ENCODE results near the gene SYT2. TPM values are rescaled to one million over a fixed set of nuclear protein-coding genes. Genes with fewer than 3 reads are reported as not detected.
A peak's percentile ranks its signal among the peaks of the same experiment; 100 is the strongest.
"Not testable (repeated sequence)": the region's sequence is repeated elsewhere in the genome, so short reads cannot be mapped to it uniquely, and the experiment has no call there.

Gene SYT2
- 0.02 TPM in 1 of 2 replicates, not detected in the other for total RNA-seq (2014; rRNA removed; shearing (Covaris generic))
- not detected in 2 replicates for polyA plus RNA-seq (2015; cell fraction: cytosol; rRNA removed)
- polyA plus RNA-seq (2015; cell fraction: nucleus; rRNA removed), result 0.01 TPM in 1 of 2 replicates, not detected in the other

- DNase-seq (ENCODE audit: low read depth), result no peak
Observed at GRCh38 chr1:202710070-202711045, at the start of gene SYT2. Gene SYT2 (minus strand): TSS chr1:202710454. CDS start chr1:202605772, 104,682 bp downstream.

DNA sequence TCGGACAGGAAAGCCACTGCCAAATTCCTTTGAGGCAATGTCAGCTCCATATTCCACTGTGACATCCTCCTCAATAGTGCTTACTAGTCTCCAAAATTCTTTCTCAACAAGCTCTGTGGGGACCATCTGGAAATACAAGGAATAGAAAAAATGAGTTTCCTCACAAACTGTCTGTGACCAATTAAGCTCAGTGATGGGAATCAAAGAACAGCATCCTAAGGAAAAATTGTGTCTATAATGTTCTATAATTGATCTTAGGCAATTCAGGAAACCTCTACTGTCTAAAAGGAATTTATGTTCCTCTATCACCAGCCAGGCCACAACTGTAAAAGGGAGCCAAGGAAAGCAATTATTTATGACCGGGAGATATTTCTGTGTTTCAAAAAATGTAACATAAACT, 46.1 kb upstream of the SYT2 start:
- DNase-seq (ENCODE audit: low read depth), result no peak

DNA sequence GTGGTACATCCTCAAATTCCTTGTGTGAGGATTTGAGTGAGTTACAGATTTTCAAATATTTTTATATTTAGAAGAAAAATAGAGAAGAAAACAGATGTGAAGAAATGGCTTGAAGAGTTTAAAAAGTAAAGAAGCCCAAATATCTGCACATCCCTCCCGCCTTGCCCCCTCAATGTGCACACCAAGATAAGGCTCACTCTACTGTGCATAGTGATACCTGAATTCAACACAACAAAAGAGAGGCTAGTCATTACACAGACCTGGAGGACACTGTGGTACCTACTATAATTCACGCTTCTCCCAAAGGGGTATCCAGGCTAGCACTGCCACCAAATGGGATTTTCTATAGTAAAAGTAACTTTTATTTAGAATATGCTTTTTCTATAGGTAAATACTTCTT, 44.0 kb upstream of the SYT2 start:
- no peak for DNase-seq (ENCODE audit: low read depth)

DNA sequence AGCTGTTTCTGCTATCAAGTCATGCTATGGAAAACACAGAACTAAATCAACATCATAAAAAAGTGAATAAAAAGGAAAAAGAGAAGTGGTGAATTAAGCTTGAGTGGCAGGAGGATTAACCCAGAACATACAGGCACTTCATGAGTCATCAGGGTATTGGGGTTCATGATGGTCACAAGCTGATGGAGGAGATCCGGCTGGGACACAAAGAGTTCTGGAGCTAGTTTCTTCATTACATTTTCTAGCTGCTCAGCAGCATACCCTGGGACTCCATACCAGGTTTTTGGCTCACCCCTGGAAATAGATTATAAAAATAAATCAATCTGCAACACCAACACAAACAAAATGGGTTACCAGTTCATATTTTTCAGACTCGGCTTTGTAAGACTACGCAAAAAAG, 42.5 kb upstream of the SYT2 start:
- DNase-seq (ENCODE audit: low read depth), result no peak

- DNase-seq (ENCODE audit: low read depth), result no peak
Observed at GRCh38 chr1:202750761-202751160, 40.5 kb upstream of the SYT2 start.

DNA sequence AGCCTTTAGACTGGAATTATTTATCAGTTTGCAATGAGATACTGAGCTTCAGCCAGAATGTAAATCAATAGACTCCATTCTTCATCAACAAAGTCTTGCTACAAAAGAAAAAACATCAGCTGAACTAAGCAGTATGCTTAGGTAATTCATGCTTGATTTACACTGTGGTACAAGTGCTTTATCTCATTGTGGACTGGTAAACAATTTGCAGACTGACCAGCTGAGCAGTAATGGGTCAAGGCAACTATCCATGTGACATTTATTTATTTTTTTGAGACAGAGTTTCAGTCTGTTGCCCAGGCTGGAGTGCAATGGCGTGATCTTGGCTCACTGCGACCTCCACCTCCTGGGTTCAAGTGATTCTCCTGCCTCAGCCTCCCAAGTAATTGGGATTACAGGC, 39.8 kb upstream of the SYT2 start:
- no peak for DNase-seq (ENCODE audit: low read depth)

GRCh38 chr1:202745323-202745888, 35.2 kb upstream of the SYT2 start:
- DNase-seq (ENCODE audit: low read depth), result no peak

GRCh38 chr1:202744770-202745169, 34.5 kb upstream of the SYT2 start:
- not testable (repeated sequence) for DNase-seq (ENCODE audit: low read depth)

DNA sequence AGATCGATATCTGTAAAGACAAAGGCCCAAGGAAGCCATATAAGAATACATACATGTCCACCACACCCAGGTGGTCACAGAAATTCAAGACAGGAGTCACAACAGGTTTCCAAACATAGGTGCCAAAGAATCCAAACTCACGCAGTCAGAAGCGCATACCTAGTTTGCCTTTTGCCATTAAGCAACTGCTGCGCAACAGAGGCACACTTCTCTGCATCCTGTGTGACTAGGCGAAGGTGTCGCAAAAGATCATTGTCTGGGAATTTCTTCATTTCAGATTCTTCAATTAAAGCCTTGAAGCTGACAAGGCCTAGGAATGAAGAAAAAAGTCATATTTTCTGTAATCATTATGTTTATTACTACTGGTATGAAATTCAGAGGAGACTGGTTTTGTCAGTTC, 32.2 kb upstream of the SYT2 start:
- DNase-seq (ENCODE audit: low read depth), result no peak

DNA sequence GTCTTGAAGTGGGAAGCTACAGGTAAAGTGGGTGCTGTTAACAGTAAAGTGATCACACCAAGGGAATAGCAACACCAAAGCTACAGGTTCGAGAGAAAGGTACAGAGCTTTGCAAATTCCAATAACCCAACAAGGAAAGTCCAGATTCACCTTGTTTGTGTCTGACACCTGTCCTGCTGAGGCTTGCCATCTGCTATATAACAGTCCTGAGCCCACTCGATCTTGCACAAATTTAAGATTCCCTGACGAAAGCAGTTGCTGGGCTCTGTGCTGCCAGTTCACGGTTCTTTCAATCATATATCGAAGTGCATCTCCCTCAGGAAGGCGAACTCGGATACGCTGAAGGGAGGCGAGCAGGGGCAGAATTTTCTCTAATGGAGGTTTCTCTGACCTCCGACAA, 23.0 kb upstream of the SYT2 start:
- DNase-seq (ENCODE audit: low read depth), result no peak

DNA sequence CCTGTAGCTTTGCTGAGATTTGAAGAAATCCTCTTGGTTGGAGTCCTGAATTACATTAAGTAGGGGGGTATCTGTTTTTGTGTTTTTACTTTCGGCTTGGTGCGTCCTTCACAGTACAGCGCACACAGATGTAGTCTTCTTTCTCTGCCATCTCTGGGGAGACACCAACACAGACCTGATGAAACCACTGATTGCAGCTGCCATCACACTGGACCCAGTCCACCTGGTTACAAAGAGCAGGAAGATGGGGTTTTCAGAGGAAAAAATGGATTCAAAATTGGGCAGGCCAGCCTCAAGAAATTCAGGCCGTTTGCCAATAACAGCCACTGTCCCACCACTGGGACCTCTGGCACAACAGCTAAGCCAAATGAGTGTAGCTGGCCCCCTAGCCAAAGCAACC, 18.7 kb upstream of the SYT2 start:
- DNase-seq (ENCODE audit: low read depth), result no peak

- DNase-seq (ENCODE audit: low read depth), result no peak
Observed at GRCh38 chr1:202725526-202725925, 15.3 kb upstream of the SYT2 start.

DNA sequence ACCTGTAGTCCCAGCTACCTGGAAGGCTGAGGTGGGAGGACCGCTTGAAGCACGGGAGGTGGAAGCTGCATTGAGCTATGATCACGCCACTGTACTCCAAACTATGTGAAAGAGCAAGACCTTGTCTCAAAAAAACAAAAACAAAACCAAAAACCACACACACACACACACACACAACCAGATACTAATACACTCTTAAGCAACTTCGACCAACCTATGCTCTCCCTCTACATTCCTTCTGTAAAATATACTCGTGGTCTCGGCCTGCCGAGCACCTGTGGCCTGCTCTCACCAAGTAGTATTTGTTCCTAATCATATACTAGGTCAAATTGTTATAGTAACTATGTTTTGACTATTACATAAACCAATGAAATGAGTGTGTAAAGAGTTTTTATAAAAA, 13.5 kb upstream of the SYT2 start:
- no peak for DNase-seq (ENCODE audit: low read depth)

DNA sequence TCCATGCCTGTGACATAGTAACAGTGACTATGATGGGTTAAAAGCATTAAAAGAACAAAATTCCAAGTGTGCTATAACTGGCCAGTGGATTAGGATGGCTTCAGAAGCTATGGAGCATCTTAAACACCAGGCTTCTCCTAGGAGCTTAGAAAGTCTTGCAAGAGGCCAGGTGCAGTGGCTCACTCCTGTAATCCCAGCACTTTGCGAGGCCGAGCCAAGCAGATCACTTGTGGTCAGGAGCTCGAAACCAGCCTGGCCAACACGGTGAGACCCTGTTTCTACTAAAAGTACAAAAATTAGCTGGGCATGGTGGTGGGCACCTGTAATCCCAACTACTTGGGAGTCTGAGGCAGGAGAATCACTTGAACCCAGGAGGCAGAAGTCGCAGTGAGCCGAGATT, 12.8 kb upstream of the SYT2 start:
- not testable (repeated sequence) for DNase-seq (ENCODE audit: low read depth)

- DNase-seq (ENCODE audit: low read depth), result no peak
Observed at GRCh38 chr1:202716654-202717053, 6.4 kb upstream of the SYT2 start.

DNA sequence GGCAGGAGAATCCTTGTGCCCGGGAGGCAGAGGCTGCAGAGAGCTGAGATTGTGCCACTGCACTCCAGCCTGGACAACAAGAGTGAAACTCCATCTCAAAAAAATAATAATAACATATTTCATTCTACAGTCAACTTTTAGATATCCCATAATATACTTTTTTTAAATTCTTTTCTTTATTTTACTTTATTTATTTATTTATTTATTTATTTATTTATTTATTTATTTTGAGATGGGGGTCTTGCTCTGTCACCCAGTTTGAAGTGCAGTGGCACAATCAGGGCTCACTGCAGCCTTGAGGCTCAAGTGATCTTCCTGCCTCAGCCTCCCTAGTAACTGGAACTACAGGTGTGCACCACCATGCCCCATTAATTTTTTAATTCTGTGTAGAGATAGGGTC, 3.9 kb upstream of the SYT2 start:
- not testable (repeated sequence) for DNase-seq (ENCODE audit: low read depth)

DNA sequence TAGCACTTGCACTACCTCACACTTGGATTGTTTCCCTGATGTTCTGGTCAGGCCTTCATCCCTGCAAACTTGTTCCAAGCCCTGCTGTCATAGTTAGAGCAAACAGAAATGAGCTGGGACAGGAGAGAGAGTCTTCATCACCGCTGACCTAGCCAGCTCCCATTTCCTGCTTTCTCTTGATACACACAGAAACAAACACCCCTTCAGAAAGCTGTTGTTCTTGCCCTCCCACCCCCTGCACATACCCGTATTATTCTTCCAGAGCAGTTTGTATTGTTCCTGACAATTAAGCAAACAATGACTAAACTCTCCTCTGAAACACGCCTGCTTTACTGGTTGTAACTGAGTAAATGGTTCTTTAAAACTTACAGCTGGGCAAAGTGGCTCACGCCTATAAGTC, 2.9 kb upstream of the SYT2 start:
- DNase-seq (ENCODE audit: low read depth), result peak; percentile 17

DNA sequence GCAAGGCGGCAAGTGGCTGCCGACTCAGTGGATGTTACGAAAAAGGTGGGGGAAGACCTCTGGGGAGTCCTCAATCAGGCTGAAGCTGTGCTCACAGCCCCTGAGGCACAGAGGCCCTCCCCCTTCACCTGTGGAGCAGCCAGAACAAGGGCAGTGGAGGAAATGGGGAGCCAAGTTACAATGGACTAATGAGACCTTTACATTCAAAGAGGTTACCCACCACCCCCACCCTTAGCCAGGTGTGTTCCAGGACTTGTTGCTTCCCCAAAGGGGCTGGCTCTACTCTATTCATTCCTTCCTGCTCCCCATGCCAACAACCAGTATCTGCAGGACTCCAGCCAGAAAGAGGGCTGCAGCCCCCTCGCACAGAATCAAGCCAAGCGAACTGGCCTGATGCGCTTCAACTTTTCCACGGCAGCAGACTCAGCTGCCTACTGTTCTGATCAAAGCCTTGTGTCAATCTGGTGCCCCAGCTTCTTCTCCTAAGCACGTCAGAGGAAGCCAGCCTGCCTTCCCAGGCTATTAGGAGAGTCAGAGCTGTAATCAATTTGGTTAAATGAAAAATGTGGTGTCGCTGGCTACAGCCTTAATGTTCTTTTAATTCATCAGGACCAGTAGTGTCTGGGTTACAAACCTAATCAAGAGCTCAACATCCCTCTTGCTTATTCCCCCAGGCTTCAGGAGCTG, 1.8 kb upstream of the SYT2 start:
- no peak for DNase-seq (ENCODE audit: low read depth)

DNA sequence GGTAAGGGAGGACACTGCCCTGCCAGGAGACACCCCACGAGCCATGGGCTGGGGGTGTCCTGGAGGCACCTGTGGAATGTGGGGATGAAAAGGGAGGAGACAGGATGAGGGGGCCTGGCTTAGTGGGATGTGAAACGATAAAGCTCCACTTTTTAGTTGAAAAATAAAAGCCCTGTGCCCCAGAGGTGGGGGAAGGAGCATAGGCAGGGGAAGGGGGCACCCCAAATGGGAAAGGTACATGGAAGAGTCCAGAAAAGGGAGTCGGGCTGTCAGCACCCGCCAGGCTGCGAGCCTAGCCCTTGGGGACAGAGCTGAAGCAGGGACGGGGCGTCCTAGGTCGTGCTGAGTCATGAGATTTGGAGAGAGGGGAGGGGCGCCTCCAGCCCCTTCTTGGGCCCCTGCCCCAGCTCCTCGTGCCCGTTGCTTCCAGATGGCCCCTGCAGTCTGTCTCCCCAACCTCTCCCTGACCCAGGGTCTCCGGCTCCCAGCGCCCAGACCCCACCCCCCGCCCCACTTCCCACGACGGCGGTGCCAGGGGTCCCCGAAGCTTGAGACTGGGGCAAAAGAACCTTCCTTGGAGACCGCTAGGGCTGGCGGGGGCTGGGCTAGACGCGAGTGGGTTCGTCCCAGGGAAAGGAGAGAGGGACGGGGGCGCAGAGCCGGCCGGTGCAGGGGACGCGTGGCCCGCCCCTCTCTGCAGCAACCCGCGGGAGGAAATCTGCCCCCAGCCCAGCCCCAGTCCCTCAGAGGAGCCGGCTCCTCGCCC, 795 bp downstream of the SYT2 start:
- no peak for DNase-seq (ENCODE audit: low read depth)

GRCh38 chr1:202708456-202709275, 1.6 kb downstream of the SYT2 start:
- no peak for DNase-seq (ENCODE audit: low read depth)

All from HT1080 (cell line).